ENCODE results near the gene ZNF80. TPM values are rescaled to one million over a fixed set of nuclear protein-coding genes. Genes with fewer than 3 reads are reported as not detected.
A peak's percentile ranks its signal among the peaks of the same experiment; 100 is the strongest.

The ZNF80 gene
- total RNA-seq, 2 experiments from 2014 or later = 1.8 to 2.3 TPM

DNA sequence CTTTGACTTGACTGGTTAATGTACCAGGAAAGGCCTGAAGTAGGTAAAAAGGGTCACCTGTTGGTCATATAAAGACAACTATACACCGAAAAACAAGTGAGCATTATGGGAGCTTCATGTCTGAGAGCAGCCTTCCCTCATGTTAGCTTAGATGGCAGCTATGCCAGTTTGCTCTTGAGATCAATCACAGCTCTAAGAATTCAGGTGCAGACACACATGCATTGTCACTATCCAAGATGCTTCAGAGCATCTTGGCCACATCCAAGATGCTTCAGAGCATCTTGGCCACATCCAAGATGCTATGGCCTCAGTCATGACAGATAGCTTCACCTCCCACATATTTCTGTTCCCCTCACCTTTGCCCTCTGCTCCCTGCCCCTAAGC lies 15.5 kb downstream of the ZNF80 start:
- Mint-ChIP-seq H3K4me3 (peak overlapping the region; percentile 26), H3K9me3 (peaks cover 26% of the 10 kb centered on the region), H3K36me3 (ENCODE audit: low read depth) (peaks cover 56% of the 10 kb centered on the region), H3K27me3 (no peaks in the 10 kb centered on the region), H3K4me1 (ENCODE audit: low read depth) (peaks cover 77% of the 10 kb centered on the region), H3K27ac (peak overlapping the region; percentile 99)
- TF ChIP-seq, protein P1, sequence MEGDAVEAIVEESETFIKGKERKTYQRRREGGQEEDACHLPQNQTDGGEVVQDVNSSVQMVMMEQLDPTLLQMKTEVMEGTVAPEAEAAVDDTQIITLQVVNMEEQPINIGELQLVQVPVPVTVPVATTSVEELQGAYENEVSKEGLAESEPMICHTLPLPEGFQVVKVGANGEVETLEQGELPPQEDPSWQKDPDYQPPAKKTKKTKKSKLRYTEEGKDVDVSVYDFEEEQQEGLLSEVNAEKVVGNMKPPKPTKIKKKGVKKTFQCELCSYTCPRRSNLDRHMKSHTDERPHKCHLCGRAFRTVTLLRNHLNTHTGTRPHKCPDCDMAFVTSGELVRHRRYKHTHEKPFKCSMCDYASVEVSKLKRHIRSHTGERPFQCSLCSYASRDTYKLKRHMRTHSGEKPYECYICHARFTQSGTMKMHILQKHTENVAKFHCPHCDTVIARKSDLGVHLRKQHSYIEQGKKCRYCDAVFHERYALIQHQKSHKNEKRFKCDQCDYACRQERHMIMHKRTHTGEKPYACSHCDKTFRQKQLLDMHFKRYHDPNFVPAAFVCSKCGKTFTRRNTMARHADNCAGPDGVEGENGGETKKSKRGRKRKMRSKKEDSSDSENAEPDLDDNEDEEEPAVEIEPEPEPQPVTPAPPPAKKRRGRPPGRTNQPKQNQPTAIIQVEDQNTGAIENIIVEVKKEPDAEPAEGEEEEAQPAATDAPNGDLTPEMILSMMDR (IDR thresholded peaks at IDR 0.05) = no peak
- ChIA-PET CTCF (interaction anchor here (0.9 to 2.2 kb wide), 4 partner anchors 8 to 64 kb away, joined by 3 to 15 read pairs (median 4); no protein-coding TSS in a partner anchor), POLR2A (interaction anchor here (0.7 to 8.5 kb wide), 7 partner anchors 8 to 106 kb away, joined by 3 to 84 read pairs (median 6); no protein-coding TSS in a partner anchor)
- intact Hi-C loops (cut with micrococcal nuclease) = loop anchor here (2.0 to 5.0 kb wide), 3 partner anchors 21 to 110 kb away; partner anchors contain the start of gene TIGIT
- DNase-seq = no peak
- peak; percentile 21 for ATAC-seq

DNA sequence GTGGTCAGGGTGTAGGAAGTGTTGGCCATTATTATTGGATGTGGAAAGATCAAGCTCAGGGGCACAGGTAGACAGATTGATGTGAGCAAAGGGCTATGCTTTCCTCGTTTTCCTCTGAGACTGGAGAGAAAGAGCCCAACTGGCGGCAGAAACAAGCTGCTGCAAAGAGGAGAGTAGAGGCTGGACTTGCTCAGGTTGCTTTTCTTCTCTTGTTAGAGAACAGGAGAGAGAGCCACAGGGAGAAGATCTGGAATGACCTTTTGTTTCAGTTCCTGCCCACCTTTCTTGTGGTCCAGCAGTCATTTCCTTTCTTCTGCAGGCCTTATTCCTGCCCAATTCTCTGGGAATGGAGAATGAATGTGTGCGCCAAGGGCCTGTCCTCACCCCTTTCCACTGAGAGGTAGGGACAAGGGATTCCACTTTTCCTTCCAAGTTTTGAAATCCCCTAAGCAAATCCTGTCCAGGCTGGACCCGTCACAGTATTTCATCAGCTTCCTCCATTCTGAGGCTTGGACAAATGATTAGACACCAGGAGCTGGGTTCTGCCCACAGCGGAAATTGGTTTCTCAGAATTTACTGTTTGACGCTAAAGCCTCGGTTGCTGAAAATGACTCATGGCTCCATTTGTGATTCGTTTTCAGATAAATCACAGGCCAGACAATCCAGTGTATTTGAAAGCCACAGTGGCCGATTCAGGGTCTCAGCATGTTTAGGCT lies 16.1 kb downstream of the ZNF80 start:
- H3K36me3 Mint-ChIP-seq (ENCODE audit: low read depth) = peaks cover 52% of the 10 kb centered on the region
- intact Hi-C loops (cut with micrococcal nuclease) = loop anchor here (5.0 kb wide), 2 partner anchors 71 to 111 kb away; partner anchors contain the start of gene TIGIT
- POLR2A ChIA-PET = interaction anchor here (0.7 to 8.5 kb wide), 8 partner anchors 7 to 107 kb away, joined by 3 to 84 read pairs (median 6); no protein-coding TSS in a partner anchor

DNA sequence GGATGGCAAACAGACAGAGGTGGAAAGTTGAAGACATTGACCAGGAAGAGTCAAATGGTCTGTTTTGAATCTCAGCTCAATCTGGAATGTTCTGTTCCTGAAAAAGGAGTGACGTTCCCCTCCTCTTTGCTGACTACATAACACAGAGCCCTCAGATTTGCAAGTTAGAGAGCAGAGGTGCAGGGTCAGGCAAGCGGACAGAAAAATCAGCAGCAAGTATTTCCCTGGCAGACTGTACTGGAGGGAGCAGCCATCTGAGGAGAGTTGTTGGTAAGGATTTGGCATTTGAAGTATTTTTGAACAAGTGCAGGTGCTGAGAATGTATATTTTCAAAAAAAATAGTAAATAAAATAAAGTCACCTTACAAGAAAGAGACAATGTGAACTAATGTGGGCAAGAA lies 17.6 kb downstream of the ZNF80 start:
- H3K27me3 Mint-ChIP-seq = no peaks in the 10 kb centered on the region
- H3K9me3 Mint-ChIP-seq = peaks cover 14% of the 10 kb centered on the region
- CTCF ChIA-PET = interaction anchor here (1.0 to 3.8 kb wide), 2 partner anchors 71 to 79 kb away, joined by 3 to 23 read pairs; no protein-coding TSS in a partner anchor
- intact Hi-C loops (cut with micrococcal nuclease) = loop anchor here (5.0 kb wide), 2 partner anchors 73 to 113 kb away; partner anchors contain the start of gene TIGIT
- H3K36me3 Mint-ChIP-seq (ENCODE audit: low read depth) = peaks cover 36% of the 10 kb centered on the region
- DNase-seq = no peak
- peak overlapping the region; percentile 77 for H3K27ac Mint-ChIP-seq
- H3K4me3 Mint-ChIP-seq = no peak overlapping the region
- POLR2A ChIA-PET = interaction anchor here (0.9 to 7.9 kb wide), 3 partner anchors 11 to 75 kb away, joined by 4 to 159 read pairs (median 4); partner anchors contain the start of gene TIGIT
- peaks cover 56% of the 10 kb centered on the region for H3K4me1 Mint-ChIP-seq (ENCODE audit: low read depth)
- ATAC-seq = no peak
- TF ChIP-seq, protein P1 (IDR thresholded peaks at IDR 0.05) = no peak

More for the DNA sequence above, 16.1 kb downstream of the ZNF80 start:
- DNase-seq = peak; percentile 79
- Mint-ChIP-seq H3K27ac (peak overlapping the region; percentile 99), H3K27me3 (no peaks in the 10 kb centered on the region), H3K9me3 (peaks cover 27% of the 10 kb centered on the region), H3K4me1 (ENCODE audit: low read depth) (peaks cover 71% of the 10 kb centered on the region), H3K4me3 (peak overlapping the region; percentile 26)
- TF ChIP-seq, protein P1 (IDR thresholded peaks at IDR 0.05) = no peak
- ATAC-seq = peak; percentile 43
- CTCF ChIA-PET = interaction anchor here (0.9 to 2.2 kb wide), 3 partner anchors 8 to 15 kb away, joined by 3 to 15 read pairs (median 4); no protein-coding TSS in a partner anchor

DNA sequence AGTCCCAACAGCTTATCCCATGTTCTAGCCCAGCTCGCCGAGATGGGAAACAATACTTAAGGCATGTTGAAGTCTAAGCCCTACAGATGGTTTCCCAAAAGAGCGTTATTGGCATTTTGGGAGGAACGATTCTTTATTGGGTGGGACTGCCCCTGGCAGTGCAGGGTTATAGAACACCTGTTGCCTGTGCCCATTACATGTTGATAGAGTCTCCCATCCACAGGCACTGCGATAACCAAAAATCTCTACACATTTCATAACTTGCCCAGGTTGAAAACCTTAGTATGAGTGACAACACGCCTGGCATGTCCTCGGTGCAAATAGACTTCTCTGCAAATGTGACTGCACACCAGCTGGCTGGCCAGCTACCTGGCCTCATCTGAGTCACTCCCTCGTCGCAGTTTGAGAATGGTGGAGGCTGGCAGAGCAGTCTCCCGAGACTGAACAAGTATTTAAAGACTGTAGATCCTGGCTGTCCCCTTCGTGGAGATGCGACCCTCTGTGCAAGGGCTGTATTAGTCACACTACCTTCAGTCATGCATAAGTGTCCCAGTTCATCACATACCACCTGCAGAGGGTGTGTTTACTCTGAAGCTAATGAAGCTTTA lies 18.7 kb downstream of the ZNF80 start:
- intact Hi-C loops (cut with micrococcal nuclease) = no loop called here
- no peak overlapping the region for H3K4me3 Mint-ChIP-seq
- H3K27ac Mint-ChIP-seq = no peak overlapping the region

More for the DNA sequence above, 18.7 kb downstream of the ZNF80 start:
- ChIA-PET CTCF (interaction anchor here (0.8 to 3.8 kb wide), 4 partner anchors 32 to 200 kb away, joined by 3 to 23 read pairs (median 4); no protein-coding TSS in a partner anchor), POLR2A (interaction anchor here (1.2 to 7.9 kb wide), 5 partner anchors 8 to 105 kb away, joined by 3 to 159 read pairs (median 4); partner anchors contain the start of gene TIGIT)
- Mint-ChIP-seq H3K36me3 (ENCODE audit: low read depth) (peaks cover 27% of the 10 kb centered on the region), H3K27me3 (no peaks in the 10 kb centered on the region), H3K4me1 (ENCODE audit: low read depth) (peaks cover 47% of the 10 kb centered on the region), H3K9me3 (peaks cover 6% of the 10 kb centered on the region)
- peak; percentile 46 for DNase-seq
- ATAC-seq = no peak
- TF ChIP-seq, protein P1 (IDR thresholded peaks at IDR 0.05) = no peak

All from activated CD8-positive, alpha-beta T cell treated with anti-CD3 and anti-CD28 coated beads for 36 hours (primary cell).